Mesenchymal stem cell (in vitro differentiated cells and primary cell): Measurements from ENCODE around the gene FAAP24.
"Not testable (repeated sequence)": the region's sequence is repeated elsewhere in the genome, so short reads cannot be mapped to it uniquely, and the experiment has no call there.

Experiments
- DNase-seq: peaks from one replicate; pipeline ENCODE4 v3.0.0-alpha.2; 2013
- H2AFZ ChIP-seq: one replicate; pipeline ENCODE4 v1.6.1; 2013; ENCODE audit warnings: low read depth, mild to moderate bottlenecking, control low read depth, inconsistent platforms, low read length, moderate library complexity
- H2AK5ac ChIP-seq: 2 replicates; pipeline ENCODE4 v1.6.1; 2013; ENCODE audit warnings: low read length, moderate library complexity, mild to moderate bottlenecking, inconsistent platforms; ENCODE audit not compliant: severe bottlenecking
- H2BK120ac ChIP-seq: one replicate; pipeline ENCODE4 v1.6.1; 2013; ENCODE audit warnings: low read depth, mild to moderate bottlenecking, inconsistent platforms, low read length, moderate library complexity
- H2BK12ac ChIP-seq, 2 experiments: one replicate each; pipeline ENCODE4 v1.6.1; 2013; ENCODE audit warnings: inconsistent platforms in 2 of 2, low read length in 2 of 2, mild to moderate bottlenecking in 2 of 2, moderate library complexity in 2 of 2, control low read depth in 1 of 2
- H2BK15ac ChIP-seq: one replicate; pipeline ENCODE4 v1.6.1; 2013; ENCODE audit warnings: mild to moderate bottlenecking, low read depth, inconsistent platforms; ENCODE audit not compliant: poor library complexity, severe bottlenecking
- H2BK5ac ChIP-seq: 2 replicates; pipeline ENCODE4 v1.6.1; 2013; ENCODE audit warnings: low read depth, mild to moderate bottlenecking, low read length, control low read depth, inconsistent platforms; ENCODE audit not compliant: poor library complexity, severe bottlenecking
- H3K14ac ChIP-seq, 2 experiments: one replicate each; pipeline ENCODE4 v1.6.1; 2013; ENCODE audit warnings: inconsistent platforms in 2 of 2, low read length in 2 of 2, control low read depth in 1 of 2, mild to moderate bottlenecking in 1 of 2, moderate library complexity in 1 of 2
- H3K18ac ChIP-seq, 2 experiments: one replicate each; pipeline ENCODE4 v1.6.1; 2013; ENCODE audit warnings: inconsistent platforms in 2 of 2, low read length in 2 of 2, control low read depth in 1 of 2, low read depth in 1 of 2, mild to moderate bottlenecking in 1 of 2
- H3K23ac ChIP-seq, 2 experiments: one replicate each; pipeline ENCODE4 v1.6.1; 2013; ENCODE audit warnings: inconsistent platforms in 2 of 2, low read length in 2 of 2, mild to moderate bottlenecking in 2 of 2, moderate library complexity in 2 of 2, control low read depth in 1 of 2
- H3K27ac ChIP-seq: 2 replicates; pipeline ENCODE4 v1.5.1; 2013; ENCODE audit warnings: mild to moderate bottlenecking, moderate library complexity, low read length, control low read depth, inconsistent platforms; ENCODE audit not compliant: poor library complexity, severe bottlenecking
- H3K27me3 ChIP-seq, 2 experiments: 2 replicates each; pipeline versions ENCODE4 v1.6.1 to v1.7.0; 2013; ENCODE audit warnings: low read length in 2 of 2, mild to moderate bottlenecking in 2 of 2, moderate library complexity in 2 of 2, control low read depth in 1 of 2, inconsistent platforms in 1 of 2; ENCODE audit not compliant: control insufficient read depth in 1 of 2, insufficient read depth in 1 of 2
- H3K36me3 ChIP-seq, 2 experiments: 2 replicates each; pipeline versions ENCODE4 v1.6.1 to v1.7.0; 2013; ENCODE audit warnings: low read length in 2 of 2, control low read depth in 1 of 2, inconsistent platforms in 1 of 2, low read depth in 1 of 2, mild to moderate bottlenecking in 1 of 2; ENCODE audit not compliant: insufficient read depth in 2 of 2, control insufficient read depth in 1 of 2
- H3K4ac ChIP-seq, 2 experiments: one replicate each; pipeline ENCODE4 v1.6.1; 2013; ENCODE audit warnings: inconsistent platforms in 2 of 2, low read length in 2 of 2, mild to moderate bottlenecking in 2 of 2, moderate library complexity in 2 of 2, control low read depth in 1 of 2, low read depth in 1 of 2
- H3K4me1 ChIP-seq: 2 replicates; pipeline ENCODE4 v1.6.1; 2013; ENCODE audit warnings: low read depth, low read length, control low read depth; ENCODE audit not compliant: control insufficient read depth, insufficient read depth
- H3K4me2 ChIP-seq: 2 replicates; pipeline ENCODE4 v1.6.1; 2013; ENCODE audit warnings: low read length, mild to moderate bottlenecking, inconsistent platforms; ENCODE audit not compliant: poor library complexity, severe bottlenecking
- H3K4me3 ChIP-seq, 2 experiments: 2 replicates each; pipeline versions ENCODE4 v1.5.1 to v1.7.0; 2013; ENCODE audit warnings: low read length in 2 of 2, mild to moderate bottlenecking in 2 of 2, control low read depth in 1 of 2, low read depth in 1 of 2; ENCODE audit not compliant: insufficient read depth in 1 of 2
- H3K79me1 ChIP-seq: replicated peaks from 2 replicates; pipeline ENCODE4 v1.6.1; 2013; ENCODE audit warnings: mild to moderate bottlenecking, control low read depth, low read length, inconsistent platforms; ENCODE audit not compliant: poor library complexity, severe bottlenecking
- H3K9ac ChIP-seq: 2 replicates; pipeline ENCODE4 v1.7.0; 2013; ENCODE audit warnings: mild to moderate bottlenecking, low read length, moderate library complexity
- H3K9me3 ChIP-seq: 2 replicates; pipeline ENCODE4 v1.7.0; 2013; ENCODE audit warnings: mild to moderate bottlenecking, low read length; ENCODE audit not compliant: control insufficient read depth
- H4K8ac ChIP-seq: one replicate; pipeline ENCODE4 v1.6.1; 2013; ENCODE audit warnings: inconsistent platforms, mild to moderate bottlenecking, low read length, moderate library complexity
- H4K91ac ChIP-seq: one replicate; pipeline ENCODE4 v1.6.1; 2013; ENCODE audit warnings: mild to moderate bottlenecking, low read length, inconsistent platforms
- WGBS: methylation state at CpG from one replicate; pipeline ENCODE4 v1.1.7; 2013; ENCODE audit warnings: mixed read lengths; 5-methylcytosine and 5-hydroxymethylcytosine counted together

The FAAP24 gene

GRCh38 chr19:33000910-33001309, 28.9 kb downstream of the FAAP24 start:
- no peak overlapping the region for H3K27ac ChIP-seq
- H3K36me3 ChIP-seq = peaks cover 0 to 52% of the 10 kb centered on the region in 2 experiments
- H3K14ac ChIP-seq = no peak overlapping the region
- no peak overlapping the region for H2BK120ac ChIP-seq
- no peaks in the 10 kb centered on the region for H3K27me3 ChIP-seq
- H3K4me2 ChIP-seq = no peak overlapping the region
- H3K4me1 ChIP-seq = peaks cover 11% of the 10 kb centered on the region
- WGBS = 100% methylated on average over 4 of the region's 4 CpGs
- H4K91ac ChIP-seq = no peak overlapping the region
- no peak overlapping the region for H3K23ac ChIP-seq
- DNase-seq = no peak
- H2BK5ac ChIP-seq = no peak overlapping the region
- no peak overlapping the region for H3K18ac ChIP-seq
- H2BK15ac ChIP-seq = no peak overlapping the region
- H2AFZ ChIP-seq = no peak overlapping the region
- H3K79me1 ChIP-seq = peaks cover 9% of the 10 kb centered on the region
- H4K8ac ChIP-seq = no peak overlapping the region
- H3K9ac ChIP-seq = no peak overlapping the region
- H3K4me3 ChIP-seq = no peak overlapping the region
- H3K9me3 ChIP-seq = no peaks in the 10 kb centered on the region
- H2AK5ac ChIP-seq = no peak overlapping the region
- H3K4ac ChIP-seq = no peak overlapping the region
- no peak overlapping the region for H2BK12ac ChIP-seq

- Histone ChIP-seq H3K4me1 (peaks cover 11% of the 10 kb centered on the region), H3K36me3 (peaks cover 0 to 53% of the 10 kb centered on the region in 2 experiments), H3K27ac (peak overlapping the region; percentile 76), H3K79me1 (peaks cover 10% of the 10 kb centered on the region)
- H3K4ac ChIP-seq, H2AFZ ChIP-seq, H2BK120ac ChIP-seq, H4K91ac ChIP-seq, H3K27me3 ChIP-seq, H3K4me3 ChIP-seq, H4K8ac ChIP-seq, H3K23ac ChIP-seq, H3K18ac ChIP-seq, DNase-seq, H2BK5ac ChIP-seq, H3K14ac ChIP-seq, H3K9me3 ChIP-seq, H3K4me2 ChIP-seq, H2BK12ac ChIP-seq, H2BK15ac ChIP-seq, H2AK5ac ChIP-seq, H3K9ac ChIP-seq: not testable (repeated sequence)
- 97% methylated on average over 15 of the region's 15 CpGs for WGBS
Measured at GRCh38 chr19:33002126-33002865, 30.3 kb downstream of the FAAP24 start.

- H3K27me3 ChIP-seq, H3K14ac ChIP-seq, H4K8ac ChIP-seq, H2BK15ac ChIP-seq, H3K4ac ChIP-seq, DNase-seq, H2AFZ ChIP-seq, H3K9me3 ChIP-seq, H2BK5ac ChIP-seq, H3K23ac ChIP-seq, H2BK12ac ChIP-seq, H3K4me2 ChIP-seq, H2BK120ac ChIP-seq, H2AK5ac ChIP-seq, H3K9ac ChIP-seq, H4K91ac ChIP-seq, H3K4me3 ChIP-seq, H3K18ac ChIP-seq: not testable (repeated sequence)
- Histone ChIP-seq H3K27ac (peak overlapping the region; percentile 79), H3K79me1 (peaks cover 11% of the 10 kb centered on the region), H3K36me3 (peaks cover 0 to 54% of the 10 kb centered on the region in 2 experiments), H3K4me1 (peaks cover 11% of the 10 kb centered on the region)
- 85% methylated on average over 4 of the region's 6 CpGs for WGBS
Measured at GRCh38 chr19:33003424-33004024, 31.5 kb downstream of the FAAP24 start.

GRCh38 chr19:33005440-33005839, 33.4 kb downstream of the FAAP24 start:
- H3K4me3 ChIP-seq = no peak overlapping the region
- peaks cover 14% of the 10 kb centered on the region for H3K79me1 ChIP-seq
- no peak overlapping the region for H3K18ac ChIP-seq
- no peaks in the 10 kb centered on the region for H3K9me3 ChIP-seq
- no peak for DNase-seq
- no peak overlapping the region for H3K14ac ChIP-seq
- H2AK5ac ChIP-seq = no peak overlapping the region
- H2BK5ac ChIP-seq = no peak overlapping the region
- H3K27me3 ChIP-seq = no peaks in the 10 kb centered on the region
- H2BK15ac ChIP-seq = no peak overlapping the region
- peaks cover 11% of the 10 kb centered on the region for H3K4me1 ChIP-seq
- no peak overlapping the region for H3K4me2 ChIP-seq
- H3K36me3 ChIP-seq = peaks cover 0 to 48% of the 10 kb centered on the region in 2 experiments
- no peak overlapping the region for H2BK12ac ChIP-seq
- H3K9ac ChIP-seq = no peak overlapping the region
- no peak overlapping the region for H4K8ac ChIP-seq
- H2BK120ac ChIP-seq = no peak overlapping the region
- 69% methylated on average over 5 of the region's 5 CpGs for WGBS
- no peak overlapping the region for H3K23ac ChIP-seq
- H4K91ac ChIP-seq = no peak overlapping the region
- no peak overlapping the region for H3K27ac ChIP-seq
- no peak overlapping the region for H3K4ac ChIP-seq
- H2AFZ ChIP-seq = no peak overlapping the region
